HG02943 (cell line): ENCODE data around the gene COL26A1.

ENCODE experiments used
- ATAC-seq: cut with Tn5 transposase; IDR thresholded peaks from one replicate; pipeline ENCODE4 v1.9.1; 2021; ENCODE audit warnings: mild to moderate bottlenecking, low read depth, moderate library complexity; ENCODE audit not compliant: unreplicated experiment

Gene COL26A1

GRCh38 chr7:101368422-101369165 lies 5.9 kb downstream of the COL26A1 start:
- no peak for ATAC-seq

GRCh38 chr7:101370836-101371235 lies 8.2 kb downstream of the COL26A1 start:
- ATAC-seq: no peak

GRCh38 chr7:101373812-101374614 lies 11.3 kb downstream of the COL26A1 start:
- ATAC-seq: no peak

- ATAC-seq: no peak
These were observed 12.3 kb downstream of the COL26A1 start for GRCh38 chr7:101374990-101375389.

GRCh38 chr7:101376601-101377000 lies 13.9 kb downstream of the COL26A1 start:
- ATAC-seq: no peak

- no peak for ATAC-seq
These were observed 14.6 kb downstream of the COL26A1 start for GRCh38 chr7:101377189-101377736.

GRCh38 chr7:101378751-101379174 lies 16.1 kb downstream of the COL26A1 start:
- no peak for ATAC-seq

- ATAC-seq: no peak
These were observed 16.6 kb downstream of the COL26A1 start for GRCh38 chr7:101379302-101379701.

GRCh38 chr7:101381549-101382111 lies 19.0 kb downstream of the COL26A1 start:
- ATAC-seq: no peak

- ATAC-seq: no peak
These were observed 20.3 kb downstream of the COL26A1 start for GRCh38 chr7:101382937-101383336.

- ATAC-seq: no peak
These were observed 23.5 kb downstream of the COL26A1 start for GRCh38 chr7:101386177-101386557.

GRCh38 chr7:101386558-101387231 lies 24.0 kb downstream of the COL26A1 start:
- ATAC-seq: no peak

GRCh38 chr7:101390901-101391301 lies 28.2 kb downstream of the COL26A1 start:
- ATAC-seq: peak; percentile 86

GRCh38 chr7:101391991-101392390 lies 29.3 kb downstream of the COL26A1 start:
- no peak for ATAC-seq

GRCh38 chr7:101393865-101394264 lies 31.2 kb downstream of the COL26A1 start:
- ATAC-seq: no peak

GRCh38 chr7:101395376-101395775 lies 32.7 kb downstream of the COL26A1 start:
- ATAC-seq: no peak

- no peak for ATAC-seq
These were observed 34.6 kb downstream of the COL26A1 start for GRCh38 chr7:101397243-101397642.

- no peak for ATAC-seq
These were observed 35.2 kb downstream of the COL26A1 start for GRCh38 chr7:101397770-101398324.

- ATAC-seq: no peak
These were observed 36.0 kb downstream of the COL26A1 start for GRCh38 chr7:101398396-101399289.
